Osteocyte (in vitro differentiated cells): ENCODE results near the gene SPACDR. TPM values are rescaled to one million over a fixed set of nuclear protein-coding genes. Genes with fewer than 3 reads are reported as not detected.
"Not testable (repeated sequence)": the region's sequence is repeated elsewhere in the genome, so short reads cannot be mapped to it uniquely, and the experiment has no call there.

Experiments
- DNase-seq: peaks from one replicate; pipeline ENCODE4 v3.0.0; 2021; ENCODE audit warnings: mixed read lengths; ENCODE audit not compliant: unreplicated experiment; ENCODE audit errors: extremely low spot score
- H3K27ac Mint-ChIP-seq: one replicate; pipeline ENCODE4 v1.8.0; 2021; ENCODE audit warnings: mild to moderate bottlenecking, mixed read lengths; ENCODE audit not compliant: unreplicated experiment
- H3K27me3 Mint-ChIP-seq: one replicate; pipeline ENCODE4 v1.8.0; 2021; ENCODE audit warnings: mixed read lengths; ENCODE audit not compliant: unreplicated experiment
- H3K36me3 Mint-ChIP-seq: one replicate; pipeline ENCODE4 v1.8.0; 2021; ENCODE audit warnings: mixed read lengths; ENCODE audit not compliant: unreplicated experiment
- H3K4me1 Mint-ChIP-seq: one replicate; pipeline ENCODE4 v1.8.0; 2021; ENCODE audit warnings: mixed read lengths; ENCODE audit not compliant: unreplicated experiment
- H3K4me3 Mint-ChIP-seq: one replicate; pipeline ENCODE4 v1.8.0; 2021; ENCODE audit warnings: mild to moderate bottlenecking, moderate library complexity, mixed read lengths; ENCODE audit not compliant: unreplicated experiment
- H3K9me3 Mint-ChIP-seq: one replicate; pipeline ENCODE4 v1.8.0; 2021; ENCODE audit warnings: mixed read lengths; ENCODE audit not compliant: unreplicated experiment
- total RNA-seq: library from RNA; stranded (reverse); gene quantifications from 2 replicates; pipeline ENCODE4 v1.2.1, GENCODE V29; 2021
- TF ChIP-seq, protein P1 (sequence below): fragments of 200-600 bp; sonication (generic); IDR thresholded peaks from 2 replicates; pipeline ENCODE4 v1.5.0; 2021; ENCODE audit warnings: antibody characterized with exemption, mild to moderate bottlenecking, moderate library complexity

SPACDR gene
- total RNA-seq, 1 donor from 2014 or later = 0.46 TPM

DNA sequence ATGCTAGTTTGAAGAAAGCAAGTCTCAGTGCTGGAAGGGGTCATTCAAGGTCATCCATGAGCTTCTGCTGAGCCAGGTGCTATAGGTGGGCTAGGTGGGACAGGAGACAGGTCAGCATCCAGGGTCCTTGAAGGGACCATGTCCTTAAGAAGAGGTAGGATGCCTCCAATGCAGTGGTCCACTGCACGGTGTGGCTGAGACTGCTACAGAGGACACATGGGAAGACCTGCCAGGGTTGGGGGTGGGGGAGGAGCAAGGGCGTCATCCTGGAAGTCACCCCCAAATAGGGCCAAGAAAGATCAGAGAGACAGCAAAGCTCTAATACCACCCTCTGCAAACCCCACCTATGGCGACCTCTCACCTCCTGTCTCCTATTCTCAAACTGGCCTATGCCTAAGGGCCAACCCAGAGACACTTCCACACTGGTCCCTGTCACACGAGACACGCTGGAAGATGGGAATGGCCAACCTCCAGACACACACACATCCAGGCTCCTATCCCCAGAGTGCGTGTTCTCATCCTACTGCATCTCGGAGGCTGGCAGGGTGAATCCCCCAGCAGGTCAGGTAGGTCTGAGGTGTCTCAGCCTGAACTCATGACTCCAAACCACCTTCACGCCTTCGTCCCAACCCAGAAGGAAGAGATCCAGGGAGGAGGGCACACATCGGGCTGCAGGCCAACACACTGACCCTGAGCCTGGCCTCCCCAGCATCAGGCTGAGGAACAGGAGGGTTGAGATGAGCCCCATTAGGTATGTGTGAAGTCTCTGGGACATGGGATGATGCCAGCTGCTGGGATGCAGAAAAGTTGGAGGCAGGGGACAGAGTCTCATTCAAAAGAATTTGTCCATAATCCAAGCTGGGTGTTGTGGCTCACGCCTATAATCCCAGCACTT lies 22.2 kb downstream of the SPACDR start:
- Mint-ChIP-seq H3K4me1 (peaks cover 9% of the 10 kb centered on the region), H3K9me3 (no peaks in the 10 kb centered on the region)

GRCh38 chr7:100439244-100439643 lies 24.8 kb downstream of the SPACDR start:
- H3K9me3 Mint-ChIP-seq, H3K27me3 Mint-ChIP-seq, DNase-seq, H3K36me3 Mint-ChIP-seq, H3K4me3 Mint-ChIP-seq: not testable (repeated sequence)
- peaks cover 22% of the 10 kb centered on the region for H3K4me1 Mint-ChIP-seq
- H3K27ac Mint-ChIP-seq = peak overlapping the region; percentile 72

More for the DNA sequence above, 22.2 kb downstream of the SPACDR start:
- H3K27me3 Mint-ChIP-seq = no peaks in the 10 kb centered on the region
- TF ChIP-seq, protein P1, sequence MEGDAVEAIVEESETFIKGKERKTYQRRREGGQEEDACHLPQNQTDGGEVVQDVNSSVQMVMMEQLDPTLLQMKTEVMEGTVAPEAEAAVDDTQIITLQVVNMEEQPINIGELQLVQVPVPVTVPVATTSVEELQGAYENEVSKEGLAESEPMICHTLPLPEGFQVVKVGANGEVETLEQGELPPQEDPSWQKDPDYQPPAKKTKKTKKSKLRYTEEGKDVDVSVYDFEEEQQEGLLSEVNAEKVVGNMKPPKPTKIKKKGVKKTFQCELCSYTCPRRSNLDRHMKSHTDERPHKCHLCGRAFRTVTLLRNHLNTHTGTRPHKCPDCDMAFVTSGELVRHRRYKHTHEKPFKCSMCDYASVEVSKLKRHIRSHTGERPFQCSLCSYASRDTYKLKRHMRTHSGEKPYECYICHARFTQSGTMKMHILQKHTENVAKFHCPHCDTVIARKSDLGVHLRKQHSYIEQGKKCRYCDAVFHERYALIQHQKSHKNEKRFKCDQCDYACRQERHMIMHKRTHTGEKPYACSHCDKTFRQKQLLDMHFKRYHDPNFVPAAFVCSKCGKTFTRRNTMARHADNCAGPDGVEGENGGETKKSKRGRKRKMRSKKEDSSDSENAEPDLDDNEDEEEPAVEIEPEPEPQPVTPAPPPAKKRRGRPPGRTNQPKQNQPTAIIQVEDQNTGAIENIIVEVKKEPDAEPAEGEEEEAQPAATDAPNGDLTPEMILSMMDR = no peak
- H3K4me3 Mint-ChIP-seq = no peak overlapping the region
- no peak overlapping the region for H3K27ac Mint-ChIP-seq
- DNase-seq = no peak
- no peaks in the 10 kb centered on the region for H3K36me3 Mint-ChIP-seq

DNA sequence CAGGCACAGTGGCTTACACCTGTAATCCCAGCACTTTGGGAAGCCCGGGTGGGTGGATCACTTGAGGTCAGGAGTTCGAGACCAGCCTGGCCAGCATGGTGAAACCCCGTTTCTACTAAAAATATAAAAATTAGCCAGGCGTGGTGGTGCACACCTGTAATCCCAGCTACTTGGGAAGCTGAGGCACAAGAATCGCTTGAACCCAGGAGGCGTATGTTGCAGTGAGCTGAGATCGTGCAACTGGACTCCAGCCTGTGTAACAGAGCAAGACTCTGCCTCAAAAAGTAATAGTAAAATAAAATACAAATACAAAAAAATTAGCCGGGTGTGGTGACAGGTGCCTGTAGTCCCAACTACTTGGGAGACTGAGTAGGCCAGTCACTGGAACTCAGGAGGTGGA lies 25.3 kb downstream of the SPACDR start:
- not testable (repeated sequence) for H3K27ac Mint-ChIP-seq, H3K36me3 Mint-ChIP-seq, H3K4me3 Mint-ChIP-seq, H3K9me3 Mint-ChIP-seq, DNase-seq, H3K27me3 Mint-ChIP-seq
- H3K4me1 Mint-ChIP-seq = peaks cover 22% of the 10 kb centered on the region

- Mint-ChIP-seq H3K27me3 (no peaks in the 10 kb centered on the region), H3K36me3 (peaks cover 10% of the 10 kb centered on the region), H3K9me3 (no peaks in the 10 kb centered on the region), H3K27ac (peak overlapping the region; percentile 38), H3K4me1 (peaks cover 22% of the 10 kb centered on the region), H3K4me3 (no peak overlapping the region)
- TF ChIP-seq, protein P1 = no peak
- no peak for DNase-seq
These were observed 25.9 kb downstream of the SPACDR start for GRCh38 chr7:100438172-100438571.

DNA sequence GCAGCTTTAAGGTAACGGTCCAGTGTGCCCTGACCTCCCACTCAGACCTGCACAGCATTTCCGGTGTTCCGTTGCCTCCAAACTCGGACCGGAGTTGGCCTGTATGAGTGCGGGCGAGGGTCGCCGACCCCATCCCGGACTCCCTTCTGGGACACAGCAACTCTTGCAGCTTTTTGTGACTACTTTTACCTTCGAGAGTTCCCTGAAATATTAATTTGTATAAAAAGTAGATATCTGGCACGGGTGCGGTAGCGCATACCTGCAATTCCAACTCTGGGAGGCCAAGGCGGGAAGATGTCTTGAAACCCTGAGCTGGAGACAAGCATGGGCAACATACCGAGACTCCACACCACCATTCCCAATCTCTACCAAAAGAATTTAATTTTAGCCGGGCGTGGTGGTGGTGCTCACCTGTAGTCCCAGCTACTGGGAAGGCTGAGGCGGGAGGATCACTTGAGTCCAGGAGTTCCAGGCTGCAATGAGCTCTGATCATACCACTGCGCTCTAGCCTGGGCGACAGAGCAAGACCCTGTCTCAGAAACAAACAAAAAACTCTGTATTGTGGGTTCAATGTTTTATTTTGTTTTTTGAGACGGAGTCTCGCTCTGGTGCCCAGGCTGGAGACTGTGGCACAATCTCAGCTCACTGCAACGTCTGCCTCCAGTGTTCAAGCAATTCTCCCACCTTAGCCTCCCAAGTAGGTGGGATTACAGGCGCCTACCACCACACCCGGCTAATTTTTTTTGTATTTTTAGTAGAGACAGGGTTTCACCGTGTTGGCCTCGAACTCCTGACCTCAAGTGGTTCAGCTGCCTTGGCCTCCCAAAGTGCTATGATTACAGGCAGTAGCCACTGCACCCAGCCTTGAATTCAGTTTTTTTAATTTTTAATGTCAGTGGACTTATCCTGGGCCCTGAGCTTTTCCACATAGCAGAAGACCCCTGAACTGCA lies 26.6 kb downstream of the SPACDR start:
- Mint-ChIP-seq H3K27ac (no peak overlapping the region), H3K27me3 (no peaks in the 10 kb centered on the region), H3K4me3 (no peak overlapping the region), H3K9me3 (no peaks in the 10 kb centered on the region), H3K36me3 (peaks cover 14% of the 10 kb centered on the region), H3K4me1 (peaks cover 29% of the 10 kb centered on the region)
- TF ChIP-seq, protein P1 = no peak
- DNase-seq = no peak
